GM18870 (cell line): ENCODE data around the gene MALT1.
A peak's percentile ranks its signal among the peaks of the same experiment; 100 is the strongest.

Experiments used
- ATAC-seq: cut with Tn5 transposase; IDR thresholded peaks from one replicate; pipeline ENCODE4 v1.9.1; 2021; ENCODE audit warnings: moderate library complexity; ENCODE audit not compliant: unreplicated experiment

Gene MALT1

DNA sequence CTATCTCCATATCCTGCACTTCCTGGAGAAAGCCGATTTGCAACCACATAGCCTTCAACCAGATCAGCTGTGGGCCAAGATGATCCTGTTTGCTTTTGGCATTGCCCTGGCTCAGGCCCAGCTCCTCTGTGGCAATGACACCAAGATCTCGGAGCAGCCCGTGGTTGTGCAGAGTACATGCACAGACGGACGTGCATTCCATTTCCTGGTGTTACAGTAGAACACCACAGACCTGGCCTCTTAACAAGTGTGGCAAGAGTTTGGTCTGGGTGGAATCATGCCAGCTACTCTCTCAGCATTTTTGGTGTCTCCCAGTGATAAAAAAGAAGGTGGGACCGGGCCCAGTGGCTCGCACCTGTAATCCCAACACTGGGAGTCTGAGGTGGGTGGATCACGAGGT is 20.0 kb downstream of the MALT1 start:
- ATAC-seq: no peak

DNA sequence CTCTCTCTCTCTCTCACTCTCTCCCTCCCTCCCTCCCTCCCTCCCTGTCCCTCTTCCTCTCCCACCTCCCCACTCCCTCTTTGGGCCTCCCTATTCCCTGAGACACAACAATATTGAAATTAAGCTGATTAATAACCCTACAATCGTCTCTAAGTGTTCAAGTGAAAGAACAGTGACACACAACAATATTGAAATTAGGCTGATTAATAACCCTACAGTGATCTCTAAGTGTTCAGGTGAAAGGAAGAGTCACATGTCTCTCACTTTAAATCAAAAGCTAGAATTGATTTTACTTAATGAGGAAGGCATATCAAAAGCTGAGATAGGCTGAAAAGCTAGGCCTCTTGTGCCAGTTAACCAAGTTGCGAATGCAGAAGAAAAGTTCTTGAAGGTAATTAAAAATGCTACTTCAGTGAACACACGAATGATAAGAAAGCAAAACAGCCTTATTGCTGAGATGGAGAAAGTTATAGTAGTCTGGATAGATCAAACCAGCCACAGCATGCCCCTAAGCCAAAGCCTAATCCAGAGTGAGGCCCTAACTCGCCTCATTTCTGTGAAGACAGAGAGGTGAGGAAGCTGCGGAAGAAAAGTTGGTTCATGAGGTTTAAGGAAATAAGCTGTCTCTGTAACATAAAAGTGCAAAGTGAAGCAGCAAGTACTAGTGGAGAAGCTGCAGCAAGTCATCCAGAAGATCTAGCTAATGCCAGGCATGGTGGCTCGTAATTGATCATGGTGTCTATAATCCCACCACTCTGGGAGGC is 21.3 kb downstream of the MALT1 start:
- ATAC-seq: no peak

DNA sequence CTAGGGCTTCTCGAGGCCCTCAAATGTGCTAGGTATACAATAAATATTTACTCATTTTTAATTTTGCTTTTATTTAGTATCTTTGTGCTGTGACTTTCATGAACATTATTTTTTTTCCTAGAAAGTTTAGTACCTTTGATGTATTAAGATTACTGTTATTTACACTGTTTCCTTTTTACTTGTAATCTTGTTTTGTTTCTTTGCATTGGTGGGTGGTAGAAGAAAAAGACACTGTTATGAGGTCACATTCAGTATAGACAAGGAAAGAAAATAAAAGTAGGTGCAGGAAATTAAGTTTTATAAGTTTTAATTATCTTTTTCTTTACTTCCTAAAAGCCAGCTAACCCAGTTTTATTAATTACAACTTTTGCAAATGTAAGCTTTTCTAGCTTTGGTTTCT is 23.0 kb downstream of the MALT1 start:
- no peak for ATAC-seq

- no peak for ATAC-seq
These were observed 23.6 kb downstream of the MALT1 start for GRCh38 chr18:58694720-58695468.

DNA sequence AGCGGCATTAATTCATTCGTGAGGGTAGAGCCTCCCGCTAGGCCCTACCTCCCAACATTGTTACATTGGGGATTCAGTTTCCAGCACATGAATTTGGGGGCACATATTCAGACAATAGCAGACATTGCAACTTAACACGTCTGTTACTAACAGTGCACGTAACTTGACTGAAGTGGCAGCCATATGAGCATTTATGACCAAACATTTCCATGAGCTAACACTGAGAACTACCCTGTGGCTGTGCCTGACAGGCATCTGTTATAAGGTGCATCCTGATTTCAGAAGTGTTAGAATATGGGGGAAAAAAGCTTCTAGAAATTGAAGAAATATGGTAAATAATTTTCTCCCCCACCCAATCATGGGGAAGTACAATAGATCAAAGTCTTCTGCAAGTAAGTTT is 24.5 kb downstream of the MALT1 start:
- ATAC-seq: no peak

DNA sequence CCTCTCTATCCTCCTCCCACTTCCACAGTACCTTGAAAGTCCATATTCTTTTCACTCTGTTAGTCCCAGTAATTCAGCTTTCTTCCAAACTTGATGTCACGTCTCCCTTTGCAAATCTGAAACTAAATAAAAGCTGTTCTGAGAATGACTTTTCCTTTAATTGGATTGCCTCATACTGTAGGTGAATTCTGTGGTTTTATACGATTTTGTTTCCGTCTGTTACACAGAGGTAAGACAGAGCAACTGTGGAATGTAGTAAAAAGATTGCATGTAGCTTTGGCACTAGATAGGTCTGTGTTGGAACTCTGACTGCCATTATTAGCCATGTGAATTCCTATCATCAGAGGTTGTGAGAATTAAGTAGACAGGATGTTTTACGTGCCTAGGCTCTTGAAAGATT is 25.9 kb downstream of the MALT1 start:
- no peak for ATAC-seq

DNA sequence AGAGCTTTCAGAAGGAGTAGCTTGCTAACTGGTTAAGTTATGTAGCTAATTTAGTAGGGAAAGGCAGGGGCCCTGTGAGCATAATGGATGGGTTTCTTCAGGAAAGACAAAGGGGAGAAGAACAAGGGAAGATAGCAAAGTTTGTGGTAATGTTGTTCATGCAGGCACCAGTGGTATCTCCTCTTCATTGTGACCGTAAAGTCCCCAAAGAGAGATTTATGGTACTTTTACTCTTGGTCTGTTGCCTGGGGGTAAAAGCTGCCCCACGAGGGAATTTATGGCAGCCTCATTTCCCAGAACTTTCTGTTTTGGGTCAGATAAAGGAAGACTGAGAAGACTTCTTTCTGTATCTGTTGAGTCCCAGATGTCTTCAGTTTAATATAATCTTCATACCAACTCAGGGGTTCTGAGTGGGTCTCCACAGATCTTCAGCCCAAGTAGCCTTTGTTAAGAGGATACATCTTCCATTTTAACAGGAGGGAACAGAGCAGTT is 27.5 kb downstream of the MALT1 start:
- no peak for ATAC-seq

DNA sequence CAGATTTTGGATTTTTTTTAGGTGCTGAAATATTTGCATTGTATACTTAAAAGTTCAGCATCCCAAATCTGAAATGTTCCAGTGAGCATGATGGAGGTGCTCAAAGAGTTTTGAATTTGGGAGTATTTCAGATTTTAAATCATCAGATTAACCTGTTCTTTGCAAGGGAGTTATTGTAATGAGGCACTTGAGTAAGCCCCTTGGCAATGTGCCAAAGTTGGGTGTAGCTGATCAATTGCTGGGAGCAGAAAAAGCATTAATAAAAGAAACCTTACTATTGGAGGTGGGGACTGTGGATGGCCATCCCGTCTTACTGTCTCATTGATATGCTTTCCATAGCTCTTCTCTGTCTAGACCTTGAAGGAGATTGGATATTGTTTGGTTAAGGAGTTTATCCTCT is 28.3 kb downstream of the MALT1 start:
- ATAC-seq: no peak

DNA sequence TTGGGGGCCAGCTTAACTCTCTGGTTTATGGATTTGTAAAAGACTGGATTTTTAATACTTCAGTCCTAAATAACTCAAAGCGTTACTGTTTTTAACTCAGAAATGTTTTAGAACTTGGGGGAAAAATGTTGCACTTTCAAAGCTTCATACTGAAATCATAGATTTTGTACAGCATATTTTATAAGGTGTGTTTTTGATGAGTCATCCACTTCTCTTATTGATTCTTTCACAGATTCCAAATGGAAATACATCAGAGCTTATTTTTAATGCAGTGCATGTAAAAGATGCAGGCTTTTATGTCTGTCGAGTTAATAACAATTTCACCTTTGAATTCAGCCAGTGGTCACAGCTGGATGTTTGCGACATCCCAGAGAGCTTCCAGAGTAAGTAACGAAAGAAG is 28.9 kb downstream of the MALT1 start:
- no peak for ATAC-seq

GRCh38 chr18:58712930-58713329 is 41.7 kb downstream of the MALT1 start:
- ATAC-seq: no peak

GRCh38 chr18:58714259-58714658 is 43.0 kb downstream of the MALT1 start:
- no peak for ATAC-seq

DNA sequence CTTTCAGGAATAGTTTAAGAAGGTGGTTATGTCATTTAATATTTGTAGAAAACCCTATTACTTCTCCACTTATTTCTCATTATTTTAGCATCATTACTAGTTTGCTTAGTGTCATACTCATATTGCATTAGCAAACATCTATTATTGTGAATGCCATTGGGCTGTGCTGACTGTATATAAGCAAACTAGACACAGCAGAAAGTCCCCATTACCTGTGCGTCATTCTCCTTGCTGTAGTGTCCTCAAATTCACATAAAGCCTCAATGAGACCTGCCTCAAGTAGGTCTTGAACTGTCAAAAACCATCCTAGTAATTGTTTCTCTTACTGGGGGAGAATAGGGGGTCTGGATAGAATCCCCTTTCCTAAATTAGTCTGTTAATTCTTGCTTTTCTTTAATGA is 43.6 kb downstream of the MALT1 start:
- ATAC-seq: no peak

- ATAC-seq: no peak
These were observed 44.3 kb downstream of the MALT1 start for GRCh38 chr18:58715540-58715939.

- peak; percentile 52 for ATAC-seq
These were observed 44.9 kb downstream of the MALT1 start for GRCh38 chr18:58716060-58716756.

DNA sequence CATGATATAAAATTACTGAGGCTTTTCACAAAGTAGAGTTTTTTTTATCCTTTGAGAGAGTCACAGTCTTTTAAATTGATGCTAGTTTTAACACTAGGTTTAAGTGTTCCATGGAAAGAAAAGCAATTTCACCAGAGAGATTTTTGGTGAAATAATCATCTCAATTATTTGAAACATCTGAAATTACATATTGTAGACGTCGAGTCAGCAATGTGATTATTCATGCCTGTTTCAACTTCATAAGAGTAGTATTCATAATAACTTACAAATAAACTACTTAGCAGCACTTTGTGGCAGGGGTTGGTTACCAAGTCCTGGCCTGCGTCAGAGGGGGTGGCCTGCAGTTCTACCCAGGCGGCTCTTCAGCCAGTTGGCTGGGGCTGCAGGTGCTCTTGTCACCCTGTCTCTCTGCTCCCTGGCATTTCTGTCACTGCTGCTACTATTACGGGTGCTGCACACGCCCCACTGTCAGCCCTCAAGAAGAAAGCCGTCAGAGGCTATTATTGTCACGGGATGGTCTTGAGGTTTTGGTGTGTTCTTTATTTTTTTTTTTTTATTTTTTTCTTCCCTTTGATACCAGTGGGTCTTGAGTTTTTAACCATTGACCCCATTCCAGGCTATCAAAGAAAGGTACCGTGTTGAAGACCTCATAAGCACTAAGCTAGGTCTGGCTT is 50.4 kb downstream of the MALT1 start:
- no peak for ATAC-seq

DNA sequence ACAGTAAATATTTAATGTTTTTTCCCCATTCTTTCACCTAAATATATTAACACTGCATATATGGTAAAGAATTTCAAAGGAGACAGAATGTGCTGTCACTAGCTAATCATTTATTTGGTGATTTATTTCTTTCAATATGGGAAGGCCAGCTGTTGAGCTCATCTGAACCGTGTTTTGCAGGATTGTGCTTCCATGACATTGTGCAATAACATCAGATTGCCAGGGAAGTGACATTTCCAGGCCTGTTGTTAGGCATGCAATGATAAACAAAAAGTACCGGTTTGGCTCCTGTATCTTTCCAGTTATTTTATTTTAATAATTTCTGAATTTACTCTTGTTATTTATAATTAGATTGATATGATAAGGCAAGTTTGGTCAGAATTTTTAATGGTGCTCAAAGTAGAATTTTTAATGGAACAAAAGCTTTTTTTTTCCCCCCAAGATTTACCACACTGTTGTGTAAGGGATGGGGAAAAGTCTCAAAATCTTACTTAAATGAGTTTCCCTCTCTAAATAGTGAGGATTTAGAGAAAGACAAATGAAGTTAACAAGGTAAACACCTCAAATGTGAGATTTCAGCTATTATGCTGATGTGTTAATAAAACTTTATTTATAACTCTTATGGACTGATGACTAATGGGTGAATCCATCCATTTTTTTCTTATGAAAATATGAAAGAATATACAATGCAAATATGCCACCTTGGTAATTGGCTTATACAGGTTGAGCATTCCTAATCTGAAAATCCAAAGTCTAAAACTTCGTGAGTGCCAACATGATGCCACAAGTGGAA is 52.7 kb downstream of the MALT1 start:
- ATAC-seq: no peak

DNA sequence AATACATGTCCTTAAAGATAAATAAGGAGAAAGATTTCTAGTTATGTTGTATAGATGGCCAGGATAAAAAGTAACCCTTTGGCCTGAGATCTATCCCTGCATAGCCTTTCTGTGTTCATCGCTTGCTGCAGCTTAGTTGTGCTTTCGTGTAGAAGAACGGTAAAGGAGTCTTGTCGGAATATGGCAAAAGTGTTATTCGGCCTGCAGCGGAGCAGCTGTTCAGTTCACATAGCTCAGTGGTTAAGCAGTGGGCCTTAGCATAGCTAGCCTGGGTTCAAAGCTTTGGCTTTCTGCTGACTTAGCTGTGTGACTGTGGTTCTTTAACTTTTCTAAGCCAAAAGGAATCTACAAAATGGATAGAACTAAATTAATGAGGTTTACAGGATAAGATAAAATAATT is 55.4 kb downstream of the MALT1 start:
- ATAC-seq: no peak

GRCh38 chr18:58727776-58728500 is 56.7 kb downstream of the MALT1 start:
- ATAC-seq: no peak

DNA sequence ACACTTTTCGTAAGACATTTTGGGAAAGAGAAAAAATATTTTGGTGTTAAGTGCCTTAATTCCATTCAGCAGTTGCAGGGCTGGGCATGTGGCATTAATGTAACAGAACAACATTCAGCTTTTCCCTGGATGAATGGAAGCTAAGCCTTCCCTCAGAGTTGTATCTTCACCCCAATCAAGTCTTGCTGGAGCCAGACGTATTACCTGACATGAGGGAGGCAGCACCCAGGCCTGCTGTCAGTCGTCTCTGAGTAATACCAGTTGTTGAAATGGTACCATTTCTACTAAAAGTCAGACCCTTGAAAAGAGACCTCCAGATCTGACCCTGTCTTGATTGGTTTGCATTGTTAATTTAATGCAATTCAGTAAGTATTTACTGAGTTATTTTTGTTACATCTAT is 57.5 kb downstream of the MALT1 start:
- ATAC-seq: no peak

GRCh38 chr18:58730618-58731017 is 59.4 kb downstream of the MALT1 start:
- ATAC-seq: no peak
